ENCODE data around the gene STAG1.

Gene STAG1

GRCh38 chr3:136297826-136298225 is 454.4 kb downstream of the STAG1 start:
- no peak for FAIRE-seq

GRCh38 chr3:136296960-136297359 is 455.2 kb downstream of the STAG1 start:
- FAIRE-seq (no peak), DNase-seq (ENCODE audit: extremely low spot score, insufficient read length, low read depth) (no peak)

More at GRCh38 chr3:136297826-136298225, 454.4 kb downstream of the STAG1 start:
- DNase-seq (ENCODE audit: extremely low spot score, insufficient read length, low read depth) = no peak

- DNase-seq (ENCODE audit: extremely low spot score, insufficient read length, low read depth) (no peak), FAIRE-seq (no peak)
Measured at GRCh38 chr3:136294176-136294575, 458.0 kb downstream of the STAG1 start.

GRCh38 chr3:136293279-136293678 is 458.9 kb downstream of the STAG1 start:
- DNase-seq (ENCODE audit: extremely low spot score, insufficient read length, low read depth) = no peak
- no peak for FAIRE-seq

GRCh38 chr3:136292500-136292899 is 459.7 kb downstream of the STAG1 start:
- FAIRE-seq (no peak), DNase-seq (ENCODE audit: extremely low spot score, insufficient read length, low read depth) (no peak)

GRCh38 chr3:136291302-136291701 is 460.9 kb downstream of the STAG1 start:
- no peak for FAIRE-seq
- no peak for DNase-seq (ENCODE audit: extremely low spot score, insufficient read length, low read depth)

Data from GM18507 (cell line).